Memory B cell (primary cell): ENCODE measurements around the gene DCAF5.
"Not testable (repeated sequence)": the region's sequence is repeated elsewhere in the genome, so short reads cannot be mapped to it uniquely, and the experiment has no call there.

Experiments used
- ATAC-seq: fragments of 150-1000 bp; cut with Tn5 transposase; 2 replicates; pipeline ENCODE4 v1.10.0; 2021; ENCODE audit warnings: low read depth, mild to moderate bottlenecking, moderate library complexity
- DNase-seq, 2 donors: peaks; one replicate each; pipeline ENCODE4 v3.0.0; 2022; ENCODE audit warnings: low spot score in 2 of 2
- H3K27ac Mint-ChIP-seq: one replicate; pipeline ENCODE4 v1.8.0; 2022; ENCODE audit warnings: mild to moderate bottlenecking, moderate library complexity, mixed read lengths
- H3K27me3 Mint-ChIP-seq: one replicate; pipeline ENCODE4 v1.8.0; 2022; ENCODE audit warnings: mixed read lengths
- H3K36me3 Mint-ChIP-seq: one replicate; pipeline ENCODE4 v1.8.0; 2022; ENCODE audit warnings: mild to moderate bottlenecking, mixed read lengths
- H3K4me1 Mint-ChIP-seq: one replicate; pipeline ENCODE4 v1.8.0; 2022; ENCODE audit warnings: mixed read lengths
- H3K4me3 Mint-ChIP-seq: one replicate; pipeline ENCODE4 v1.8.0; 2022; ENCODE audit warnings: mild to moderate bottlenecking, moderate library complexity, mixed read lengths
- H3K9me3 Mint-ChIP-seq: one replicate; pipeline ENCODE4 v1.8.0; 2022; ENCODE audit warnings: mixed read lengths

Gene DCAF5

GRCh38 chr14:69152902-69153151, at the start of gene DCAF5:
Gene DCAF5, minus strand, starts transcription at chr14:69153119. Its CDS starts 141 bp downstream, at chr14:69152978.
- Mint-ChIP-seq H3K27me3 (no peaks in the 10 kb centered on the region), H3K4me3 (peak within 1 kb of the TSS; percentile 96), H3K4me1 (peaks cover 22% of the 10 kb centered on the region), H3K27ac (peak within 1 kb of the TSS; percentile 93), H3K9me3 (no peaks in the 10 kb centered on the region), H3K36me3 (peaks cover 5% of the 10 kb centered on the region)
- ATAC-seq (peak; percentile 90), DNase-seq (peak; percentile 74 to 83)

DNA sequence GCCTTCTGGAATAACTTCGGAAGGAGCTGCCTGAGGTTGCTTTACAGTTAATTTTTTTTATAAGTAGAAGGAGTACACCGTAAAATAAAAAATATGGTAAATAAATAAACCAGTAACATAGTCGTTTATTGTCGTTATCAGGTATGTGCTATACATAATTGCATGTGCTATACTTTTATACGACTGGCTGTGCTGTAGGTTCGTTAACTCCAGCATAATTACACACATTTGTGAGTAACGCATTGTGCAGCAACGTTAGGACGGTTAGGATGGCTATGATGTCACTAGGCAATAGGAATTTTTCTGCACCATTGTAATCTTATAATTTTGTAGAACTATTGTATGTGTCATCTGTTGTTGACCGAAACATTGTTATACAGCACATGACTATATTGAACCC, 46.9 kb upstream of the DCAF5 start:
- ATAC-seq (no peak), DNase-seq (no peak)
- Mint-ChIP-seq H3K4me3 (no peak overlapping the region), H3K9me3 (no peaks in the 10 kb centered on the region), H3K36me3 (peaks cover 2% of the 10 kb centered on the region), H3K4me1 (peaks cover 7% of the 10 kb centered on the region), H3K27me3 (no peaks in the 10 kb centered on the region), H3K27ac (no peak overlapping the region)

- ATAC-seq (no peak), DNase-seq (no peak)
- no peak overlapping the region for H3K27ac Mint-ChIP-seq
- no peaks in the 10 kb centered on the region for H3K9me3 Mint-ChIP-seq
- H3K27me3 Mint-ChIP-seq: no peaks in the 10 kb centered on the region
- peaks cover 14% of the 10 kb centered on the region for H3K4me1 Mint-ChIP-seq
- H3K36me3 Mint-ChIP-seq: peaks cover 2% of the 10 kb centered on the region
- H3K4me3 Mint-ChIP-seq: no peak overlapping the region
Measured at GRCh38 chr14:69193721-69194120, 40.8 kb upstream of the DCAF5 start.

DNA sequence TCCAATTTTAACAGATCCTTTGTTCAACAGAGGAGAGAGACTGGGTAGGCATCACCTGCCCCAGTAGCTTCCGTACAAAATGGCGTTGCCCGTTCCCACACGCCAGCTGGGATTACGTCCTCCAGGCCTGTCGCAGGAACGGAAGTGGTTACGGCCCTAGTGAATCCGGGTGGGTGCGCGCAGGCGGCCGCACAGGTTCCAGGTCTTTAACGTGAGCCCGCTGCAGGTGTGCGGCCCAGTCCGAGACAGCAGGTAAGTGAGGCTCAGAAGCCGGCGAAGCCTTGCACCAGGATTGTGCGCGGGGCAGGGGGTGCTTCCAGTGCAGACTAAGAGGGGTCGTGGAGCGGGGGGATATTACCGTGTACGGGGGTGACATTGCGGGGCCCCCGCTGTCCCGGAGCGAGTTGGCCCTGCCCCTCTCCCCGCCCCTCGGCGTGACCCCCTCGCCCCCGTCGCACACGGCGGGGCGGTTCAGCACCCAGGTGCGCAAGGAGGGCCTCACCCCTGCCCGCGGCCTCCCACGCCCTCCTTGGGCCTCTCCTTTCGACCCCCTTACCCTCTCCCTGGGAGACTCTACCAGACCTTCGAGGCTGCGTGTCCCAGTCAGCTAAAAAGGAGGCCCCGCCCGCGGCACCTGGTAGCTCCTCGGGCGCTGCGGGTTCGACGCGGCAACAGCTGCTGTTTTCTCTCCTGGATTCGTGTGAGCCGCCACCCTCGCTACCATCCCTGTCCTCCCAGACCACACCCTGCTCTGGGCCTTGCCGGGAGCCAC, 38.6 kb upstream of the DCAF5 start, which contains the start of gene EXD2:
TSS of gene EXD2 (plus strand) at position 159 of the 772 bp plus-strand sequence. CDS start 17,973 bp downstream, outside the sequence.
- Mint-ChIP-seq H3K4me3 (peak within 1 kb of the TSS; percentile 95), H3K36me3 (peaks cover 2% of the 10 kb centered on the region), H3K9me3 (no peaks in the 10 kb centered on the region), H3K4me1 (peaks cover 12% of the 10 kb centered on the region), H3K27ac (peak within 1 kb of the TSS; percentile 87), H3K27me3 (no peaks in the 10 kb centered on the region)
- ATAC-seq: peak; percentile 83
- DNase-seq: peak; percentile 35 to 51

DNA sequence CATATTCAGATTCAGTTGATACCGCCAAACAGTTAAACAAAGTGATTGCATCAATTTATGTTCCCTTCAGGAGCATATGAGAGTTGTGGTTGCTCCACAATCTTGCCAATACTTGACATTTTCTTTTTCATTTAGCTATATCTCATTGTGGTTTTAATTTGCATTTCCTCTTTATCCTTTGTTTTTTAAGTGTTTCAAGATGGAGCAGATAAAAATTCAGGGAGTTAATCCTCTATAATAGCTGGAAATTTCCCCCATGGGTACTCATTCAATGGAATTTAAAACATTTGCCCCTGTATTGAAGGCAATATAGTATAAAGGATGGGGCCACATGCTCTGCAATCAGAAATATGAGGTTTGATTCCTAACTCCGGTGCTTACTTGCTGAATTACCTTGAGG, 37.3 kb upstream of the DCAF5 start:
- Mint-ChIP-seq H3K36me3 (peaks cover 2% of the 10 kb centered on the region), H3K27ac (no peak overlapping the region), H3K4me1 (peaks cover 9% of the 10 kb centered on the region), H3K4me3 (no peak overlapping the region), H3K9me3 (no peaks in the 10 kb centered on the region), H3K27me3 (no peaks in the 10 kb centered on the region)
- DNase-seq (no peak), ATAC-seq (no peak)

DNA sequence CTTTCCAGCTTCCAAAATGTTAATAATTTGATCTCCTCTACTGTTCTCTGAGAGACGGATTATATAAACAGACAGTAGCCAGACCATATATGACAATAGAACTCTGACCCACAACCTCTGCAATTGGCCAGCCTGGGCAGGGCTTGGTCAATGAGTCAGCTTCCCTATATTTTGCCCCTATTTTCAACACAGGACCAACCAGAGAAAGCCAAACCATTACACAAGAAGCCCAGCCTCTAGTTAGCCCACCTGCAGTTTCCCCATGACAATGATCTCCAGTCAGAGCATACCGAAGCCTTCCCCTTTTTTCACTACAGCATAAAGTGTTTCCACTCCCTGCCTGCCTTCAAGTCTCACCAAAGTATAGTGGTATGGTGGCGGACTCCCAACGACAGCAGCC, 30.8 kb upstream of the DCAF5 start:
- DNase-seq: no peak
- H3K9me3 Mint-ChIP-seq: no peaks in the 10 kb centered on the region
- no peaks in the 10 kb centered on the region for H3K4me1 Mint-ChIP-seq
- peaks cover 5% of the 10 kb centered on the region for H3K27me3 Mint-ChIP-seq
- peaks cover 2% of the 10 kb centered on the region for H3K36me3 Mint-ChIP-seq
- H3K4me3 Mint-ChIP-seq: no peak overlapping the region
- no peak overlapping the region for H3K27ac Mint-ChIP-seq
- ATAC-seq: no peak

DNA sequence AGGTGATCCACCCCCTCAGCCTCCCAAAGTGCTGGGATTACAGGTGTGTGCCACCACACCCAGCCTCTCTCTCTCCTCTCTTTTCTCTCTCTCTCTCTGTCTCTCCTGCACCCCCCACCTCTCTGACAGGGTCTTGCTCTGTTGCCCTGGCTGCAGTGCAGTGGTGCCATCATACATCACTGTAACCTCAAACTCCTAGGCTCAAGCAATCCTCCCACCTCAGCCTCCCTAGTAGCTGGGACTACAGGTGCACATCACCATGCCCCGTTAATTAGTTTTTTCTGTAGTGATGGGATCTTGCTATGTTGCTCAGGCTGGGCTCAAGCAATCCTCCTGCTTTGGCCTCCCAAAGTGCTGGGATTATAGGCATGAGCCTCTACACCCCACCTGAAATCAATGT, 29.7 kb upstream of the DCAF5 start:
- H3K4me3 Mint-ChIP-seq, ATAC-seq: not testable (repeated sequence)

GRCh38 chr14:69181491-69181890, 28.6 kb upstream of the DCAF5 start:
- ATAC-seq (no peak), DNase-seq (no peak)
- H3K4me1 Mint-ChIP-seq: no peaks in the 10 kb centered on the region
- no peak overlapping the region for H3K4me3 Mint-ChIP-seq
- peaks cover 7% of the 10 kb centered on the region for H3K27me3 Mint-ChIP-seq
- H3K36me3 Mint-ChIP-seq: no peaks in the 10 kb centered on the region
- no peaks in the 10 kb centered on the region for H3K9me3 Mint-ChIP-seq
- no peak overlapping the region for H3K27ac Mint-ChIP-seq

More for the DNA sequence above, 29.7 kb upstream of the DCAF5 start:
- not testable (repeated sequence) for DNase-seq, H3K27ac Mint-ChIP-seq, H3K9me3 Mint-ChIP-seq, H3K4me1 Mint-ChIP-seq, H3K36me3 Mint-ChIP-seq, H3K27me3 Mint-ChIP-seq

- Mint-ChIP-seq H3K4me3 (no peak overlapping the region), H3K27ac (no peak overlapping the region), H3K4me1 (no peaks in the 10 kb centered on the region), H3K27me3 (peaks cover 2% of the 10 kb centered on the region), H3K36me3 (no peaks in the 10 kb centered on the region), H3K9me3 (no peaks in the 10 kb centered on the region)
- ATAC-seq (no peak), DNase-seq (no peak)
Measured at GRCh38 chr14:69175130-69175529, 22.2 kb upstream of the DCAF5 start.

DNA sequence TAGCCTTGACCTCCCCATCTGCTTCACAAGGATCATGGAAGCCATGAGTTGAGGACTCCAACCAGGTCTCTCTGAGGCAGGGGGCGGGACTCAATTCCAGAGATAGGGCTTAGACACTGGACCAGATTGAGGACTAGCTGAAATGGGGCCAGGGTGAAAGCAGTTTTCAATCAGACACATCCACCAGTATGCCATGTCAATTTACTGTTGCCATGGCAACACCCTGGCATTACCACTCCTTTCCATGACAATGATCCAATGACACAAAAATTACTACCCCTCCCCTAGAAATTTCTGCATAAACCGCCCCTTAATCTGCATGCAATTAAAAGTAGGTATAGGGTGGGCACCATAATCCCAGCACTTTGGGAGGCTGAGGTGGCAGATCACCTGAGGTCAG, 18.6 kb upstream of the DCAF5 start:
- Mint-ChIP-seq H3K4me1 (no peaks in the 10 kb centered on the region), H3K9me3 (no peaks in the 10 kb centered on the region), H3K27ac (no peak overlapping the region), H3K27me3 (no peaks in the 10 kb centered on the region), H3K36me3 (no peaks in the 10 kb centered on the region), H3K4me3 (no peak overlapping the region)
- DNase-seq (no peak), ATAC-seq (no peak)

DNA sequence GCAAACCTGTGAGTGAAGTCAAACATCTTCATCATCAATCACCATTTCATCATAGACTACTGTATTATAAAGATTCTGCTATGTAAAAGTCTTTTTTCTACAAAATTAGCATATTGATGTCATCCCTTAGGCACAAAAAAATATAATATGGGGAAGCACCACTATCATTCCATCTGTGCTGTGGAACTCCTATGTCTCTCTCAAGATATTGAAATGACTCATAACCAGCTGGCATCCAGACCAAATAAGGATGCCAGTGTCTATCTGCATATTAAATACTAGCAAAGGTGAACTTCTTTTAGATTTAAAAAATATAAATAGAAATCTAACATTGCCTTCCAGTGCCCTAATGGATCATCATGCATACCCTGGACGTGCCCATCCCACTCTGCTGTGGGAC, 17.9 kb upstream of the DCAF5 start:
- ATAC-seq: no peak

DNA sequence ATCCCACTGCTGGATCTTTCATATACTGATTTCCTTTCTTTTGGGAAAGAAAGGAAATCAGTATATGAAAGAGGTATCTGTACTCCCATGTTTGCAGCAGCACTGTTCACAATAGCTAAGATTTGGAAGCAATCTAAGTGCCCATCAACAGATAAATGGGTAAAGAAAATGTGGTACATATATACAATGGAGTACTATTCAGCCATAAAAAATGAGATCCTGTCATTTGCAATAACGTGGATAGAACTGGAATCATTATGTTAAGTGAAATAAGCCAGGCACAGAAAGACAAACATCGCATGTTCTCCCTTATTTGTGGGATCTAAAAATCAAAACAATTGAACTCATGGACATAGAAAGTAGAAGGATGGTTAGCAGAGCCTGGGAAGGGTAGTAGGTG, 12.9 kb upstream of the DCAF5 start:
- not testable (repeated sequence) for H3K27ac Mint-ChIP-seq, H3K27me3 Mint-ChIP-seq, H3K4me3 Mint-ChIP-seq, H3K9me3 Mint-ChIP-seq, ATAC-seq, DNase-seq, H3K36me3 Mint-ChIP-seq, H3K4me1 Mint-ChIP-seq

More for the DNA sequence above, 17.9 kb upstream of the DCAF5 start:
- H3K36me3 Mint-ChIP-seq: no peaks in the 10 kb centered on the region
- H3K4me1 Mint-ChIP-seq: no peaks in the 10 kb centered on the region
- no peaks in the 10 kb centered on the region for H3K27me3 Mint-ChIP-seq
- no peak for DNase-seq
- H3K9me3 Mint-ChIP-seq: no peaks in the 10 kb centered on the region
- H3K4me3 Mint-ChIP-seq: no peak overlapping the region
- H3K27ac Mint-ChIP-seq: no peak overlapping the region

GRCh38 chr14:69161590-69161989, 8.7 kb upstream of the DCAF5 start:
- ATAC-seq (no peak), DNase-seq (no peak)
- peaks cover 4% of the 10 kb centered on the region for H3K36me3 Mint-ChIP-seq
- peaks cover 13% of the 10 kb centered on the region for H3K27me3 Mint-ChIP-seq
- no peak overlapping the region for H3K4me3 Mint-ChIP-seq
- H3K27ac Mint-ChIP-seq: no peak overlapping the region
- H3K9me3 Mint-ChIP-seq: peaks cover 10% of the 10 kb centered on the region
- no peaks in the 10 kb centered on the region for H3K4me1 Mint-ChIP-seq

DNA sequence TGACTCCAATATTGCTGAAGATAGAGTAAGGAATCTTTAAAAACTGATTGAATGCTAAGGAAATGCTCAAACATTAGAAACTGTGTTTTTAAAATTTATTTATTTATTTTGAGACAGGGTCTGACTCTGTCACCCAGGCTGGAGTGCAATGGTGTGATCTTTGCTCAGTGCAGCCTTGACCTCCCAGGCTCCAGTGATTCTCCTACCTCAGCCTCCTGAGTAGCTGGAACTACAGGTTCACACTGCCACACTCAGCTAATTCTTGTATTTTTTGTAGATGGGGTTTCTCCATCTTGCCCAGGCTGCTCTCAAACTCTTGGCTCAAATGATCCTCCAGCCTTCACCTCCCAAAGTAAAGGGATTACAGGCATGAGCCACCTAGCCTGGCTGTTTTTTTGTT, 3.3 kb upstream of the DCAF5 start:
- Mint-ChIP-seq H3K36me3 (no peaks in the 10 kb centered on the region), H3K27ac (no peak overlapping the region), H3K9me3 (peaks cover 1% of the 10 kb centered on the region), H3K4me3 (no peak overlapping the region), H3K27me3 (peaks cover 3% of the 10 kb centered on the region), H3K4me1 (peaks cover 6% of the 10 kb centered on the region)
- ATAC-seq: no peak
- no peak for DNase-seq

DNA sequence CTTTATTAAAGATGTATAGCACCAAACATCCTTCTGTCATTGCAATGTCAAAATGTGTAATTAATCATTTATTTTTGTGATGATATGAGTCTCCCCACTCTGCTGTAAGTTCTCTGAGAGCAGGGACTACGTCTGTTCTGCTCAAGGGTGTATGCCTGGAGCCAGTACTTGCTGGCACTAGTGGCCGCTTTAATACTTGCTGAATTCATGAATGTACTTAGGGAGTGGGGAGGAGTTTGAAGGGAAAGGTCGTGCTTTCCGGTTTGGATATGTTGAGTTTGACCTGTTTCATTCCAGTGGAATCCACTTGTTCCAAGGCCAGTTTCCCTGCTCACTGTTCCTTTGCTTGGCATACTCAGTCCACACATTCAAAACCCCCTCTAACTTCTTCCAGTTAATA, 1.9 kb upstream of the DCAF5 start:
- no peaks in the 10 kb centered on the region for H3K36me3 Mint-ChIP-seq
- peaks cover 13% of the 10 kb centered on the region for H3K4me1 Mint-ChIP-seq
- H3K9me3 Mint-ChIP-seq: no peaks in the 10 kb centered on the region
- no peak for DNase-seq
- ATAC-seq: no peak
- H3K27me3 Mint-ChIP-seq: no peaks in the 10 kb centered on the region
- H3K4me3 Mint-ChIP-seq: no peak overlapping the region
- H3K27ac Mint-ChIP-seq: no peak overlapping the region
